MCF 10A (cell line): ENCODE measurements around the gene PLXDC2. TPM values are rescaled to one million over a fixed set of nuclear protein-coding genes. Genes with fewer than 3 reads are reported as not detected.
A peak's percentile ranks its signal among the peaks of the same experiment; 100 is the strongest.

ENCODE experiments used
- BruUV-seq: library from RNA; stranded (reverse); fragments of 400-500 nt; replicated peaks from 2 replicates; lab custom pipeline; 2021; lab: Mats Ljungman, UMichigan
- CTCF ChIA-PET: fragments of 300-600 bp; sonication (Branson Sonifier 250); formaldehyde crosslinking; extraction: SDS; loops from one replicate; lab custom pipeline; 2021; ENCODE audit warnings: antibody characterized with exemption, inconsistent platforms; lab: Yijun Ruan, JAX
- POLR2A ChIA-PET: fragments of 300-600, 350-650 bp; sonication (Branson Sonifier 250); formaldehyde crosslinking; extraction: SDS; loops from one replicate; lab custom pipeline; 2020; ENCODE audit warnings: antibody characterized with exemption, inconsistent platforms; lab: Yijun Ruan, JAX
- DNase-seq: peaks from one replicate; pipeline ENCODE4 v3.0.0-alpha.2; 2018; ENCODE audit not compliant: unreplicated experiment
- H3K27ac Mint-ChIP-seq: one replicate; pipeline ENCODE4 v1.8.0; 2022; ENCODE audit warnings: mild to moderate bottlenecking, low read depth, mixed read lengths; ENCODE audit not compliant: unreplicated experiment
- H3K27me3 Mint-ChIP-seq: one replicate; pipeline ENCODE4 v1.8.0; 2022; ENCODE audit warnings: mixed read lengths; ENCODE audit not compliant: insufficient read depth, unreplicated experiment
- H3K36me3 Mint-ChIP-seq: one replicate; pipeline ENCODE4 v1.8.0; 2022; ENCODE audit warnings: mild to moderate bottlenecking, moderate library complexity, mixed read lengths; ENCODE audit not compliant: insufficient read depth, unreplicated experiment
- H3K4me1 Mint-ChIP-seq: one replicate; pipeline ENCODE4 v1.8.0; 2022; ENCODE audit warnings: mixed read lengths; ENCODE audit not compliant: insufficient read depth, unreplicated experiment
- H3K4me3 Mint-ChIP-seq: one replicate; pipeline ENCODE4 v1.8.0; 2022; ENCODE audit warnings: mild to moderate bottlenecking, moderate library complexity, mixed read lengths; ENCODE audit not compliant: unreplicated experiment
- H3K9me3 Mint-ChIP-seq: one replicate; pipeline ENCODE4 v1.8.0; 2022; ENCODE audit warnings: mixed read lengths; ENCODE audit not compliant: unreplicated experiment
- intact Hi-C: fragments of 100-400 bp; cut with micrococcal nuclease; formaldehyde crosslinking; loops from 2 replicates; pipeline ENCODE4 v1.14.1; 2022
- total RNA-seq: library from RNA; stranded (reverse); gene quantifications from 2 replicates; pipeline ENCODE4 v1.2.3, GENCODE V29; 2022
- TF ChIP-seq, protein P1 (sequence below): fragments of 200-600 bp; IDR thresholded peaks from one replicate; pipeline ENCODE4 v1.8.0; 2022; ENCODE audit warnings: antibody characterized with exemption, mild to moderate bottlenecking; ENCODE audit not compliant: unreplicated experiment

PLXDC2 gene
- total RNA-seq, 1 experiment from 2014 or later, result 23.3 TPM

DNA sequence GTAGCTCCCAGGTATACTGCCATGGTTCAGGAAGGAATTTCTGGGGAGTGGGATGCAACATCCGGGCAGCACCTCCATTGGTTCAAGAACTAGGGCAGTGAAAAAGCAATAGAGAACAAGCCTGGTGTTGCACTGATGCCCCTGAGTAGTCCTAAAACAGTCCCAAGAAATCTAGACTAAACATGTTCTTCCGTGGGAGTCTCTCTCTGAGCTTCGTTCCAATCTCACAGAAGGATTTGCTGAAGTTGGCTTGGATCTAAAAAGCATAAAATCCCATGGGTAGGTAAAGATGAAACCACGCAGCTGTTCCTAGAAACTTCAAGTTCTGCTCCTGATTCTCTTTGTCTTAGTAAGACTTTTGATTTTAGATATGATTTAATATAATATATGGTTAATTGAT is 154.5 kb downstream of the PLXDC2 start:
- peaks cover 17% of the 10 kb centered on the region for H3K4me1 Mint-ChIP-seq
- ChIA-PET CTCF (interaction anchor here (0.5 to 0.7 kb wide), 2 partner anchors 96 to 483 kb away, joined by 3 read pairs; no protein-coding TSS in a partner anchor), POLR2A (interaction anchor here (1.5 to 1.6 kb wide), 2 partner anchors 9 to 39 kb away, joined by 7 to 8 read pairs; no protein-coding TSS in a partner anchor)
- H3K9me3 Mint-ChIP-seq, result no peaks in the 10 kb centered on the region
- H3K27ac Mint-ChIP-seq, result peak overlapping the region; percentile 57
- H3K36me3 Mint-ChIP-seq, result no peaks in the 10 kb centered on the region
- H3K27me3 Mint-ChIP-seq, result no peaks in the 10 kb centered on the region
- DNase-seq, result no peak
- H3K4me3 Mint-ChIP-seq, result no peak overlapping the region
- TF ChIP-seq, protein P1, sequence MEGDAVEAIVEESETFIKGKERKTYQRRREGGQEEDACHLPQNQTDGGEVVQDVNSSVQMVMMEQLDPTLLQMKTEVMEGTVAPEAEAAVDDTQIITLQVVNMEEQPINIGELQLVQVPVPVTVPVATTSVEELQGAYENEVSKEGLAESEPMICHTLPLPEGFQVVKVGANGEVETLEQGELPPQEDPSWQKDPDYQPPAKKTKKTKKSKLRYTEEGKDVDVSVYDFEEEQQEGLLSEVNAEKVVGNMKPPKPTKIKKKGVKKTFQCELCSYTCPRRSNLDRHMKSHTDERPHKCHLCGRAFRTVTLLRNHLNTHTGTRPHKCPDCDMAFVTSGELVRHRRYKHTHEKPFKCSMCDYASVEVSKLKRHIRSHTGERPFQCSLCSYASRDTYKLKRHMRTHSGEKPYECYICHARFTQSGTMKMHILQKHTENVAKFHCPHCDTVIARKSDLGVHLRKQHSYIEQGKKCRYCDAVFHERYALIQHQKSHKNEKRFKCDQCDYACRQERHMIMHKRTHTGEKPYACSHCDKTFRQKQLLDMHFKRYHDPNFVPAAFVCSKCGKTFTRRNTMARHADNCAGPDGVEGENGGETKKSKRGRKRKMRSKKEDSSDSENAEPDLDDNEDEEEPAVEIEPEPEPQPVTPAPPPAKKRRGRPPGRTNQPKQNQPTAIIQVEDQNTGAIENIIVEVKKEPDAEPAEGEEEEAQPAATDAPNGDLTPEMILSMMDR, result no peak
- no TSS peak for BruUV-seq
- intact Hi-C loops, result no loop called here

DNA sequence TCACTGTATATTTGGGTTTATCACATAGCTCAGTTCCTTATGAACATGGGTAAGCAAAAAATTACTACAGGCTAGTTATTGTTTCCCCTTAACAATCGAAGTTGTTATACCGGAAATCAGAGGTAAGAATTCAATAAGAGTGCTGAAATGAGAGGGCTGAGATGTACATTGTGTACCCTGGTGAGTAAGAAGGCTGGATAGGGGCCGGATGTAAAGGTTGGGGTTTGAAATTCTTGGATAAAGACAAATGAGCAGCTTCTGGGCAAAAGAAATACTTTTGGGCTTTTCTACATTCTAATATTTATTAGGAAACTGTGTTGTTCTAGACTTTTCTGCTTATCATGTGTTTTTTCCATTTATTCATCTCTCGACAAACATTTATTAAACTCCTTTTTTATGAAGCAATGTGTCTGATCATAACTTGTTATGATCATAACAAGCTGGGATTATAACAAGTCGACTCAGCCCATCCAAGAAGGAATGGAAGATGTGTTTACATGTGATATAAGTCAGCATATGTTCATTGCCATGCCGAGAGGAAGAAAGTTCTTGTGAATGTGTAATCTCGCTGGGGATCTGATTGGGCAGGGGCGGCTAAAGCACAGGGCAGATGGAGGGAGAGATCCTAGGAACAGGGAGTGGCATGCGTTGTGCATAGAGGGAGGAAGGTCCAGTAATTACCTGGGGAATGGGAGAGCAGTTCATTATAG is 155.3 kb downstream of the PLXDC2 start:
- Mint-ChIP-seq H3K27ac (peak overlapping the region; percentile 57), H3K4me1 (peaks cover 17% of the 10 kb centered on the region), H3K36me3 (no peaks in the 10 kb centered on the region), H3K27me3 (no peaks in the 10 kb centered on the region), H3K9me3 (peaks cover 4% of the 10 kb centered on the region), H3K4me3 (no peak overlapping the region)
- TF ChIP-seq, protein P1, result no peak
- no TSS peak for BruUV-seq
- CTCF ChIA-PET, result interaction anchor here (0.5 to 0.9 kb wide), 2 partner anchors 12 to 483 kb away, joined by 3 read pairs; no protein-coding TSS in a partner anchor
- intact Hi-C loops, result no loop called here
- POLR2A ChIA-PET, result interaction anchor here (1.5 to 1.6 kb wide), 2 partner anchors 10 to 40 kb away, joined by 7 to 8 read pairs; no protein-coding TSS in a partner anchor
- DNase-seq, result no peak

DNA sequence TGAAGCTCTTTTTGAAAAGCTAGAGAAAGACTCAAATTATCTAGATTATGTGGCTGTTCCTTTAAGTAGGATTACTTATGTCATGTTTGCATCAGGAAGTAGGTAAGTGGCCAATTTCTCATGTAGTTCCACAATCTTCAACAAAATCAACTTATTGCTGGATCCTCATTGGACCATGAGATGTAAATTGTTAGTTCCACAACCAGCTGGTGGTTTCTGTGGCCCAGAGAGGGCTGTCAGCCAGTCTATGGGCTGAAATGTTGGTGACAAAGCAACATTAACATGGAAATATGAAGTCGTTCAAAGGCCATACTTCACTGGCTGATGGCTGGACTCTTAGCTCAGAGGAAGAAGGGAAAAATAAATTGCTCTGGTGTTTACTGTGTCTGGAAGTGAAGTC is 157.9 kb downstream of the PLXDC2 start:
- no peaks in the 10 kb centered on the region for H3K36me3 Mint-ChIP-seq
- intact Hi-C loops, result no loop called here
- H3K9me3 Mint-ChIP-seq, result peaks cover 9% of the 10 kb centered on the region
- no peak for DNase-seq
- no TSS peak for BruUV-seq
- TF ChIP-seq, protein P1, result no peak
- CTCF ChIA-PET, result interaction anchor here (0.6 to 0.7 kb wide), 2 partner anchors 12 to 144 kb away, joined by 4 read pairs; no protein-coding TSS in a partner anchor
- H3K4me3 Mint-ChIP-seq, result no peak overlapping the region
- POLR2A ChIA-PET, result interaction anchor here (0.6 to 1.2 kb wide), 3 partner anchors 16 to 31 kb away, joined by 3 read pairs; no protein-coding TSS in a partner anchor
- H3K27me3 Mint-ChIP-seq, result no peaks in the 10 kb centered on the region
- no peak overlapping the region for H3K27ac Mint-ChIP-seq
- peaks cover 17% of the 10 kb centered on the region for H3K4me1 Mint-ChIP-seq

DNA sequence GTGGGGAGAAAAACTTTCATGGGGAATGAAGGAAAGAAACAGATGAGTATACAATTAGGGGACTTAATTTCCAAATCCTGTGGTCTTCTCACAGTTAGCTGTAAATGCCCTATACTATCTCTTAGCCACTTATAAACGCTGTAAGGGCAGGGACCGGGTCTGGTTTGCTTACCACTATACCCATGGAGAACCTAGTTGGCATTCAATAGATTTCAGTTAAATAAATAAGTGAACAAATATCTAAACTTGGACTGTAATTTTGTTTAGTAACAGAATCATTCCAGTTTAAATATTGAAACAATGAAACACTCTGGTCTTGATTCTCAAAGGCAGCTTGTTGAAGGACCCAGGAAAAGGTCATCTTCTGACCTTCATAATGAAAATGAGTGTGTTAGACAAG is 158.3 kb downstream of the PLXDC2 start:
- intact Hi-C loops, result no loop called here
- H3K4me1 Mint-ChIP-seq, result peaks cover 17% of the 10 kb centered on the region
- H3K27me3 Mint-ChIP-seq, result no peaks in the 10 kb centered on the region
- TF ChIP-seq, protein P1, result no peak
- no TSS peak for BruUV-seq
- CTCF ChIA-PET, result interaction anchor here (0.7 kb wide), 2 partner anchors 12 to 26 kb away, joined by 3 to 4 read pairs; no protein-coding TSS in a partner anchor
- no peak overlapping the region for H3K4me3 Mint-ChIP-seq
- POLR2A ChIA-PET, result interaction anchor here (0.6 to 1.2 kb wide), 2 partner anchors 28 to 31 kb away, joined by 3 read pairs; no protein-coding TSS in a partner anchor
- H3K9me3 Mint-ChIP-seq, result peaks cover 9% of the 10 kb centered on the region
- H3K36me3 Mint-ChIP-seq, result no peaks in the 10 kb centered on the region
- no peak for DNase-seq
- no peak overlapping the region for H3K27ac Mint-ChIP-seq
